ENCODE data around the gene ELL.

- no peak for TF ChIP-seq CTCF (IDR thresholded peaks at IDR 0.05)
- TF ChIP-seq POLR2A (IDR thresholded peaks at IDR 0.05), result no peak
Observed at GRCh38 chr19:18460900-18461299, 61.0 kb downstream of the ELL start.

Data from esophagus squamous epithelium (tissue), 4 donors.